HepG2 (cell line): ENCODE measurements around the gene ASIC3. TPM values are rescaled to one million over a fixed set of nuclear protein-coding genes. Genes with fewer than 3 reads are reported as not detected.
"Not testable (repeated sequence)": the region's sequence is repeated elsewhere in the genome, so short reads cannot be mapped to it uniquely, and the experiment has no call there.

Source experiments
- ATAC-seq: fragments of 200-7000 bp; cut with Tn5 transposase; 3 replicates; pipeline ENCODE4 v1.9.1; 2020; ENCODE audit warnings: mild to moderate bottlenecking, moderate library complexity
- BruUV-seq: library from RNA; stranded (reverse); fragments of 400-500 nt; replicated peaks from 2 replicates; lab custom pipeline; 2021; lab: Mats Ljungman, UMichigan
- CTCF ChIA-PET: fragments of 300-600 bp; formaldehyde crosslinking; extraction: SDS; loops from one replicate; lab custom pipeline; 2021; ENCODE audit warnings: low total read pairs, inconsistent platforms, low intra/inter-chr PET ratio; lab: Yijun Ruan, JAX
- POLR2A ChIA-PET: fragments of 350-600 bp; sonication (Branson Sonifier 250); formaldehyde crosslinking; loops from one replicate; lab custom pipeline; 2020; ENCODE audit warnings: antibody characterized with exemption, inconsistent platforms; lab: Yijun Ruan, JAX
- DNase-seq: peaks from one replicate; pipeline ENCODE4 v3.0.0-alpha.2; 2015; ENCODE audit warnings: low spot score
- FAIRE-seq: peaks from 3 replicates; lab custom pipeline; 2011; peaks lifted over from hg19 to GRCh38; lab: Jason Lieb, UNC
- H2AFZ ChIP-seq: one replicate; pipeline ENCODE4 v1.6.1; 2011; ENCODE audit warnings: low read length, inconsistent platforms
- H3K27ac ChIP-seq: fragments of 300-600 bp; 3 replicates; pipeline ENCODE4 v1.8.0; 2011; ENCODE audit warnings: mixed run types, mild to moderate bottlenecking, mixed read lengths, low read length, inconsistent platforms; ENCODE audit not compliant: insufficient read depth; ENCODE audit errors: extremely low read length
- H3K27me3 ChIP-seq, 2 experiments: fragments of 200-600 bp in 1 of 2; 2 replicates in 1 of 2; 3 replicates in 1 of 2; pipeline versions ENCODE4 v1.6.0 to v1.8.0; 2011; ENCODE audit warnings: low read length in 2 of 2, mild to moderate bottlenecking in 2 of 2, moderate library complexity in 2 of 2, inconsistent platforms in 1 of 2; ENCODE audit not compliant: insufficient read depth in 2 of 2, control insufficient read depth in 1 of 2
- H3K36me3 ChIP-seq, 2 experiments: fragments of 200-600 bp in 1 of 2; replicated peaks in 1 of 2; 2 replicates in 1 of 2; 3 replicates in 1 of 2; pipeline versions ENCODE4 v1.5.1 to v1.8.0; 2011; ENCODE audit warnings: low read length in 2 of 2, inconsistent platforms in 1 of 2; ENCODE audit not compliant: insufficient read depth in 2 of 2, control insufficient read depth in 1 of 2
- H3K4me1 ChIP-seq: 2 replicates; pipeline ENCODE4 v1.5.1; 2012; ENCODE audit warnings: low read length, inconsistent platforms; ENCODE audit not compliant: insufficient read depth
- H3K4me2 ChIP-seq: 2 replicates; pipeline ENCODE4 v1.6.0; 2011; ENCODE audit warnings: low read depth, low read length, inconsistent platforms
- H3K4me3 ChIP-seq, 3 experiments: fragments of 200-600 bp in 1 of 3; sonication (generic), shearing (Covaris generic) in 1 of 3; replicated peaks in 1 of 3; 2 replicates each; pipeline ENCODE4 v1.5.1; 2011 to 2016; ENCODE audit warnings: low read length in 3 of 3, inconsistent platforms in 2 of 3, low read depth in 2 of 3, mild to moderate bottlenecking in 2 of 3, control low read depth in 1 of 3, mixed read lengths in 1 of 3; ENCODE audit not compliant: insufficient read depth in 1 of 3
- H3K79me2 ChIP-seq: one replicate; pipeline ENCODE4 v1.6.1; 2011; ENCODE audit warnings: low read length, inconsistent platforms; ENCODE audit not compliant: insufficient read depth
- H3K9ac ChIP-seq: 2 replicates; pipeline ENCODE4 v1.6.0; 2011; ENCODE audit warnings: mild to moderate bottlenecking, low read depth, low read length, inconsistent platforms; ENCODE audit not compliant: insufficient read depth
- H3K9me3 ChIP-seq: 2 replicates; pipeline ENCODE4 v1.5.1; 2012; ENCODE audit warnings: mild to moderate bottlenecking, low read length
- H4K20me1 ChIP-seq: 2 replicates; pipeline ENCODE4 v1.6.0; 2011; ENCODE audit warnings: inconsistent platforms, mild to moderate bottlenecking, low read length, moderate library complexity; ENCODE audit not compliant: insufficient read depth
- CEBPG ChIP-seq: IDR thresholded peaks from 2 replicates; pipeline ENCODE4 v1.6.1; 2016
- ELF4 ChIP-seq: sonication (generic); formaldehyde crosslinking; IDR thresholded peaks from 2 replicates; pipeline ENCODE4 v1.5.0; 2020; ENCODE audit warnings: missing genetic modification reagents, mild to moderate bottlenecking, moderate library complexity, borderline replicate concordance
- GATAD2A ChIP-seq: IDR thresholded peaks from 2 replicates; pipeline ENCODE4 v1.6.1; 2016
- KDM4B ChIP-seq: sonication (generic); formaldehyde crosslinking; IDR thresholded peaks from 2 replicates; pipeline ENCODE4 v1.4.0; 2020; ENCODE audit warnings: missing genetic modification reagents
- PHF20 ChIP-seq: sonication (generic); formaldehyde crosslinking; IDR thresholded peaks from 2 replicates; pipeline ENCODE4 v1.5.0; 2020; ENCODE audit warnings: mild to moderate bottlenecking, missing genetic modification reagents
- SATB2 ChIP-seq: sonication (generic); formaldehyde crosslinking; IDR thresholded peaks from 2 replicates; pipeline ENCODE4 v1.5.0; 2020; ENCODE audit warnings: missing genetic modification reagents
- SIN3A ChIP-seq: IDR thresholded peaks from 2 replicates; pipeline ENCODE4 v1.6.1; 2011; ENCODE audit warnings: low read depth, mild to moderate bottlenecking, control low read depth, low read length, borderline replicate concordance
- SMYD3 ChIP-seq: sonication (generic); formaldehyde crosslinking; IDR thresholded peaks from 2 replicates; pipeline ENCODE4 v1.8.1; 2023; ENCODE audit warnings: mild to moderate bottlenecking, missing genetic modification reagents
- ZBTB42 ChIP-seq: sonication (generic); formaldehyde crosslinking; IDR thresholded peaks from 2 replicates; pipeline ENCODE4 v1.5.0; 2020; ENCODE audit warnings: mild to moderate bottlenecking, missing genetic modification reagents
- ZNF333 ChIP-seq: sonication (generic); formaldehyde crosslinking; IDR thresholded peaks from 2 replicates; pipeline ENCODE4 v1.4.0; 2020; ENCODE audit warnings: mild to moderate bottlenecking, missing genetic modification reagents, borderline replicate concordance
- ZNF557 ChIP-seq: sonication (generic); formaldehyde crosslinking; IDR thresholded peaks from 2 replicates; pipeline ENCODE4 v1.4.0; 2020; ENCODE audit warnings: missing genetic modification reagents
- ZNF629 ChIP-seq: sonication (generic); formaldehyde crosslinking; conservative IDR thresholded peaks from 2 replicates; pipeline ENCODE4 v1.5.0; 2020; ENCODE audit warnings: missing genetic modification reagents
- ZNF777 ChIP-seq: sonication (generic); formaldehyde crosslinking; IDR thresholded peaks from 2 replicates; pipeline ENCODE4 v1.4.0; 2020; ENCODE audit warnings: missing genetic modification reagents
- WGBS: methylation state at CpG from one replicate; pipeline ENCODE4 v1.1.6; 2017; ENCODE audit warnings: low lambda C conversion rate; 5-methylcytosine and 5-hydroxymethylcytosine counted together
- in situ Hi-C: cut with HindIII; loops from 2 replicates; pipeline ENCODE4 v1.10.0; 2017; ENCODE audit warnings: low pct_unique_long_range_greater_than_20kb; ENCODE audit not compliant: extremely low pct_ligation_motif_present
- intact Hi-C: fragments of 100-400 bp; cut with micrococcal nuclease; formaldehyde crosslinking; loops from one replicate; pipeline ENCODE4 v1.10.0; 2022; ENCODE audit not compliant: unreplicated experiment
- polyA plus RNA-seq, 8 experiments: library from polyadenylated mRNA; depleted of rRNA in 3 of 8; stranded (reverse) in 7 of 8; unstranded in 1 of 8; fragments of >200 nt; fragmentation: Illumina TruSeq in 4 of 8; extraction: Trizol in 4 of 8; gene quantifications; 2 replicates each; pipeline versions ENCODE4 v1.2.1 to v1.2.3, GENCODE V29; 2011 to 2016; ENCODE audit warnings: low read depth in 4 of 8, missing spikeins in 1 of 8, mixed read lengths in 1 of 8; ENCODE audit not compliant: insufficient read depth in 1 of 8
- total RNA-seq, 5 experiments: library from RNA; depleted of rRNA; stranded (reverse); fragments of >200 nt; fragmentation: Illumina TruSeq; extraction: Trizol; gene quantifications; 2 replicates each; pipeline ENCODE4 v1.2.3, GENCODE V29; 2016; ENCODE audit warnings: low read depth in 1 of 5

The ASIC3 gene
- total and polyA plus RNA-seq, 2 of the 13 experiments (the other 11 are each of a cell fraction or from before 2014, with no cell fraction given): 0.51 TPM; not detected in 1

DNA sequence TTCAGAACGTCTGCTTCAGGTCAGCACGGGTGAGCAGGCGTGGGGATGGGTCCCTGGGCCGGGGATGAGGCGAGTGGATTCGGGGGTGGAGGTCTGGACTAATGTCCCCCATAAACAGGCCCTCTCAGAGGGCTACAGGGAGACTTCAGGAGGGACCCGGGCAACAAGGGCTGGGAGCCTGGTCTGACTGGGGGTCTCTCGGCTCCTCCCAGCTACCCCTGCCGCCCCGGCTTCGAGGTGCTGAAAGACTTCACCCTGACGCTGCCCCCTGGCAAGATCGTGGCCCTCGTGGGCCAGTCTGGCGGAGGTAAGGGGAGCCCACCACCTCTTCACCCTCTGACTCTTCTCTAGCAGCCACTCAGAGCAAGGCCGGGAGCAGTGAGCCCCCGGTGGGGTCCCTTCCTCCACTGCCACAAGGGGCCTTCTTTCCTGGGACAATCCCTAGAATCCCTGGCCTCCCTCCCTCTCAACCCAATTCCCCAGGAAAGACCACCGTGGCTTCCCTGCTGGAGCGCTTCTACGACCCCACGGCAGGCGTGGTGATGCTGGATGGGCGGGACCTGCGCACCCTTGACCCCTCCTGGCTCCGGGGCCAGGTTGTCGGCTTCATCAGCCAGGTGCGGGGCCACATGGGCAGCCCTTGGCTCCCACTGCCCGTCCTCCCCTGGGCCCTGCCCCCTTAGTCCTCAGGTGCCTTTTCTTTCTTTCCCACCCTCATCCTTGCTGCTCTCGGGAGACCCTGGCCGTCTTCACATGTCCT is 7.5 kb upstream of the ASIC3 start:
- ChIA-PET POLR2A (no interaction called here), CTCF (no interaction called here)
- Histone ChIP-seq H3K27ac (no peak overlapping the region), H3K9ac (no peak overlapping the region), H3K4me1 (peaks cover 14% of the 10 kb centered on the region), H3K4me2 (no peak overlapping the region), H3K27me3 (no peaks in the 10 kb centered on the region), H2AFZ (no peak overlapping the region), H3K79me2 (no peaks in the 10 kb centered on the region), H4K20me1 (no peaks in the 10 kb centered on the region), H3K4me3 (no peak overlapping the region), H3K9me3 (no peaks in the 10 kb centered on the region), H3K36me3 (no peaks in the 10 kb centered on the region)
- WGBS: 88% methylated on average over 15 of the region's 30 CpGs
- TF ChIP-seq ELF4 (no peak), CEBPG (CRISPR knock-in tag) (no peak), SATB2 (CRISPR knock-in tag) (no peak), SMYD3 (CRISPR knock-in tag) (no peak), SIN3A (no peak), ZNF777 (CRISPR knock-in tag) (no peak), ZNF629 (no peak), ZNF557 (CRISPR knock-in tag) (no peak), ZBTB42 (CRISPR knock-in tag) (no peak), GATAD2A (CRISPR knock-in tag) (no peak), PHF20 (CRISPR knock-in tag) (no peak), ZNF333 (no peak), KDM4B (CRISPR knock-in tag) (no peak)
- FAIRE-seq (no peak), ATAC-seq (no peak), DNase-seq (no peak)
- intact Hi-C loops: no loop called here
- in situ Hi-C loops: no loop called here
- BruUV-seq: no TSS peak

DNA sequence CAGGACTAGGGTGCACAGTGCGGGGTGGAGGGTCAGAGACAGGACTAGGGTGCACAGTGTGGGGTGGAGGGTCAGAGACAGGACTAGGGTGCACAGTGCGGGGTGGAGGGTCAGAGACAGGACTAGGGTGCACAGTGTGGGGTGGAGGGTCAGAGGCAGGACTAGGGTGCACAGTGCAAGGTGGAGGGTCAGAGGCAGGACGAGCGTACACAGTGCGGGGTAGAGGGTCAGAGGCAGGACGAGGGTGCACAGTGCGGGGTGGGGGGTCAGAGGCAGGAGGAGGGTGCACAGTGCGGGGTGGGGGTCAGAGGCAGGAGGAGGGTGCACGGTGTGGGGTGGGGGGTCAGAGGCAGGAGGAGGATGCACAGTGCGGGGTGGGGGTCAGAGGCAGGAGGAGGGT is 4.9 kb upstream of the ASIC3 start:
- POLR2A ChIA-PET, ATAC-seq, CTCF ChIA-PET, FAIRE-seq, BruUV-seq, H3K36me3 ChIP-seq, H3K4me3 ChIP-seq, H2AFZ ChIP-seq, H3K9me3 ChIP-seq, intact Hi-C loops, H3K27me3 ChIP-seq, H3K9ac ChIP-seq, H3K79me2 ChIP-seq, H3K27ac ChIP-seq, H4K20me1 ChIP-seq, in situ Hi-C loops, DNase-seq, H3K4me2 ChIP-seq: not testable (repeated sequence)
- WGBS: 86% methylated on average over 10 of the region's 10 CpGs
- H3K4me1 ChIP-seq: peaks cover 14% of the 10 kb centered on the region
